Cardiac muscle cell (in vitro differentiated cells and primary cell): Measurements from ENCODE around the gene FLNA. TPM values are rescaled to one million over a fixed set of nuclear protein-coding genes. Genes with fewer than 3 reads are reported as not detected.

Experiments used
- DNase-seq, 2 donors: peaks; one replicate each; pipeline versions ENCODE4 v3.0.0 to v3.0.0-alpha.2; 2010 to 2017; ENCODE audit warnings: low read depth in 1 of 2, low spot score in 1 of 2
- H3K27ac ChIP-seq: fragments of 200-600 bp; sonication (generic); 2 replicates; pipeline ENCODE4 v1.5.1; 2016
- H3K27me3 ChIP-seq: fragments of 200-600 bp; sonication (generic); 2 replicates; pipeline ENCODE4 v1.6.0; 2016; ENCODE audit warnings: control low read depth
- H3K36me3 ChIP-seq: fragments of 200-600 bp; sonication (generic); 2 replicates; pipeline ENCODE4 v1.5.1; 2016; ENCODE audit warnings: control low read depth
- H3K4me1 ChIP-seq: fragments of 200-600 bp; sonication (generic); 2 replicates; pipeline ENCODE4 v1.8.1; 2017; ENCODE audit warnings: low read depth, mild to moderate bottlenecking, mixed run types
- H3K4me3 ChIP-seq: fragments of 200-600 bp; sonication (generic); 2 replicates; pipeline ENCODE4 v1.5.1; 2016; ENCODE audit warnings: mild to moderate bottlenecking
- H3K9me3 ChIP-seq: fragments of 200-600 bp; sonication (generic); 2 replicates; pipeline ENCODE4 v1.5.1; 2017; ENCODE audit warnings: low read depth, mild to moderate bottlenecking, control low read depth
- polyA plus RNA-seq: library from polyadenylated mRNA; unstranded; fragments of >200 nt; fragmentation: Nextera tagmentation; extraction: Ambion mirVana; gene quantifications from 2 replicates; pipeline ENCODE4 v1.2.1, GENCODE V29; 2016
- total RNA-seq: library from RNA; depleted of rRNA; stranded (reverse); fragments of >200 nt; gene quantifications from 2 replicates; pipeline ENCODE4 v1.2.3, GENCODE V29; 2016
- TF ChIP-seq, protein P1 (sequence below): IDR thresholded peaks from 2 replicates; pipeline ENCODE4 v1.5.1; 2012; ENCODE audit warnings: low read depth, mild to moderate bottlenecking, low read length

The FLNA gene
- total and polyA plus RNA-seq, 2 experiments from 2014 or later = 341 to 447 TPM

DNA sequence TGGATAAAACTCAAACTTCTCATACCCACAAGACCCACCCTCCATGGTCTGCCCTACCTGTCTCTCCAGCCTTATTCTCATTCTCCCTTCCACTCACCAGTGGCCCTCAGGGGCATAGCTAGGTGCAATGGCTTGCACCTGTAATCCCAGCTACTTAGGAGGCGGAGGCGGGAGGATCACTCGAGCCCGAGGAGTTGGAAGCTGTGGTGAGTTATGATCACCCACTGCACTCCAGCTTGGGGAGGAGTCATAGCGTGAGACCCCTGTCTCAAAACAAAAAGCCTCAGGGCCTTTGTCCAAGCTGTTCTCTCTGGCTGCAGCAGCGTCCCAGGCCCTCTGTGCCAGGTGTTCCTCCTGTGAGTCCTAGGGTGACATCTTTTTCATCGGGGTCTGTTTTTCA lies 62.3 kb downstream of the FLNA start:
- H3K27ac ChIP-seq = no peak overlapping the region
- no peak for DNase-seq
- no peaks in the 10 kb centered on the region for H3K27me3 ChIP-seq
- no peaks in the 10 kb centered on the region for H3K36me3 ChIP-seq
- H3K4me3 ChIP-seq = no peak overlapping the region
- no peaks in the 10 kb centered on the region for H3K4me1 ChIP-seq
- no peaks in the 10 kb centered on the region for H3K9me3 ChIP-seq
- TF ChIP-seq, protein P1, sequence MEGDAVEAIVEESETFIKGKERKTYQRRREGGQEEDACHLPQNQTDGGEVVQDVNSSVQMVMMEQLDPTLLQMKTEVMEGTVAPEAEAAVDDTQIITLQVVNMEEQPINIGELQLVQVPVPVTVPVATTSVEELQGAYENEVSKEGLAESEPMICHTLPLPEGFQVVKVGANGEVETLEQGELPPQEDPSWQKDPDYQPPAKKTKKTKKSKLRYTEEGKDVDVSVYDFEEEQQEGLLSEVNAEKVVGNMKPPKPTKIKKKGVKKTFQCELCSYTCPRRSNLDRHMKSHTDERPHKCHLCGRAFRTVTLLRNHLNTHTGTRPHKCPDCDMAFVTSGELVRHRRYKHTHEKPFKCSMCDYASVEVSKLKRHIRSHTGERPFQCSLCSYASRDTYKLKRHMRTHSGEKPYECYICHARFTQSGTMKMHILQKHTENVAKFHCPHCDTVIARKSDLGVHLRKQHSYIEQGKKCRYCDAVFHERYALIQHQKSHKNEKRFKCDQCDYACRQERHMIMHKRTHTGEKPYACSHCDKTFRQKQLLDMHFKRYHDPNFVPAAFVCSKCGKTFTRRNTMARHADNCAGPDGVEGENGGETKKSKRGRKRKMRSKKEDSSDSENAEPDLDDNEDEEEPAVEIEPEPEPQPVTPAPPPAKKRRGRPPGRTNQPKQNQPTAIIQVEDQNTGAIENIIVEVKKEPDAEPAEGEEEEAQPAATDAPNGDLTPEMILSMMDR = no peak

DNA sequence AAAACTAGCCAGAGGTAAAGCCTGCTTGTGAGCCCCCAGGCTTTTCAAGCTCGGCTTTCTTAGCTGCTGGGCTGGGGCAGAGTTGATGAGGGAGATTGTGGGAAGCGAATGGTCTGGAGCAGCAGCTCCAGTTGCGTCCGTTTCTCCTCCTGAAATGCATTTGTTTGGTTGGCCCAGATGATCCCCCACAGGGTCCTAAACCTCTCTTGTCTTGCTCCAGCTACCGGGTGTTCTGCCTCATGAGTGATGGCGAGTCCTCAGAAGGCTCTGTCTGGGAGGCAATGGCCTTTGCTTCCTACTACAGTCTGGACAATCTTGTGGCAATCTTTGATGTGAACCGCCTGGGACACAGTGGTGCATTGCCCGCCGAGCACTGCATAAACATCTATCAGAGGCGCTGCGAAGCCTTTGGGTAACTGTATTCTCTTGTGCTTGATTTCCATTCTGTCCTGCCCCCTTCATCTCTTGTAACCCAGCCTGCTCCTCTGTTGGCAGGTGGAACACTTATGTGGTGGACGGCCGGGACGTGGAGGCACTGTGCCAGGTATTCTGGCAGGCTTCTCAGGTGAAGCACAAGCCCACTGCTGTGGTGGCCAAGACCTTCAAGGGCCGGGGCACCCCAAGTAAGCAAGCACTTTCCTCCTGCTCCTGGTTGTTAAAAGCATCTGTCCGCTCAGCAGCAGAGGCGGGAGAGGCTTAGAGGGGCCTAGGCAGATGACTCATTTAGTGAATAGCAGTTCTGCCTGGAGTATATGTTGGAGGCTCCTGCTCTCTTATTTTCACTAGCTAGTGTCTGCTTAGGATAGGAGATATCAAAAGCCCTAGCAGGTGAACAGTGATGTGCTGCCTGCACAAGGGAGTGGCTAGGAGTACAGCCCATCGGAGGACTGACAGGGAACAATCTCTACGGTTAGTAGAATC lies 63.6 kb downstream of the FLNA start:
- H3K9me3 ChIP-seq = no peaks in the 10 kb centered on the region
- no peak overlapping the region for H3K27ac ChIP-seq
- TF ChIP-seq, protein P1 = no peak
- H3K4me3 ChIP-seq = no peak overlapping the region
- no peak for DNase-seq
- no peaks in the 10 kb centered on the region for H3K27me3 ChIP-seq
- H3K4me1 ChIP-seq = no peaks in the 10 kb centered on the region
- H3K36me3 ChIP-seq = no peaks in the 10 kb centered on the region

DNA sequence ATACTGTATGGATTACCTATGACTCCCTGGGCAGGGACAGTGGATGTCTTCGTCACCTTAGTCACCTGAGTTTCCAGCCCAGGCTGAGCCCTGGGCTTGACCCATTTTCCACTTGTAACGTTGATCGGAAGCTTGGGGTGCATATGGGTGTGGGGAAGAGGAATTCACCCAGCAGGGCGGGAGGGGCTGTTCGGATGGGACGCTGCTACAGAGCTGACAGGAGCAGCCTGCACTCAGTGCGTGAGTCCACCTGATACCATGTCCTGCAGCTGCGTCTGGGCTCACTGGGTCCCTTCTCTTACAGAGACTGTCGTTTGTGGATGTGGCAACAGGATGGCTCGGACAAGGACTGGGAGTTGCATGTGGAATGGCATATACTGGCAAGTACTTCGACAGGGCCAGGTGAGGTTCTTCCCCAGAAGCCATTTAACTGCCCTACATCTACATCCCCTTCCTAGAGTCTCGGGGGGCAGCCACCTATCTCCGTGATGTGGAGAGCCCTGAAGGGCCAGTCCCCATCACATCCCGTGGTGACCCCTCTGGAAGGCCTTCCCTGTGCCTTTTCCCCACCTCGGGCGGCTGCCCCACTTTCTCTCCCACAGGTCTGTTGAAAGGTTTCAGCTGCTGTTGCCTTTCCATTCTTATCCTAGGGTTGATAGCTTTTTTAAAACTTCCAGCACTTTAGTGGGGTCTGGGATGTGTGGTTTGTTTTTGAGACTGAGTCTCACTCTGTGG lies 65.2 kb downstream of the FLNA start:
- DNase-seq = no peak
- no peaks in the 10 kb centered on the region for H3K27me3 ChIP-seq
- TF ChIP-seq, protein P1 = no peak
- H3K27ac ChIP-seq = no peak overlapping the region
- no peaks in the 10 kb centered on the region for H3K36me3 ChIP-seq
- H3K9me3 ChIP-seq = no peaks in the 10 kb centered on the region
- H3K4me1 ChIP-seq = no peaks in the 10 kb centered on the region
- no peak overlapping the region for H3K4me3 ChIP-seq

DNA sequence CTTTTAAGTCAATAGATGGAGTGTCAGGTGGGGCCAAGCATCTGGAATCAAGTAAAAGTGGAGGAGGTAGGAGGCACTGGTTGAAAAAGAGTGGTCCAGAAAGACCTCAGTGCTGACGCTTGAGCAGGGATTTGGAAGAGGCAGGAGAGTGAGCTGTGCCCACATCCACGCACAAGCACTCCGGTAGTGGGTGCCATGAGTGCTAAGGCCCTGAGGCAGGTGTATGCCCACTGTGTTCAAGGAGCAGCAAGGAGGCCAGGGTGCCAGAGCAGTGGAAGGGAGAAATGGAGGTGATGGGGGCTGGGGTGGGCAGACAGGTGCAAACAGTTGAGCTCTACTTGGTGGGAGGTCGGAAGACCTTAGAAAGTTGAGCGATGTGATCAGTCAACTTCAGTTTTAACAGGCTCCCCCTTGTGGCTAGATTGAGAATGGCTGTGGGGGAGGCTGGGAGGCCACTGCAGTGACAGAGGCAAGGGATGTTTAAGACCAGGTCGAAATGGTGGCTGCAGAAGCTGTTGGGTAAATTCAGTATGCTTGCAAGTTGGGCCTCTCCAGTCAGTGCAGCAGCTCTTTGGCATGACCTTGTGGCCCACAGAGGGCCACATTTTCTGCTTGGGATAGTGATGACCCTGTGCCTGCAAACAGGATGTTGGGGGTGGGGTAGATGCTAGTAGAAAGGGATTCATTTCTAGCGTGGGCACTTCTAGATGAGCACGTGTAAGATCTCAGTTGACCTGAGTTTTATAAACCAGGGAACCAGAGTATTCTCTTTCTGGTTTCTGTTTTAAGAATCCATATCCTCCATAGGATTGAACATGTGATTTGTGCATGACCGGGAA lies 66.1 kb downstream of the FLNA start:
- TF ChIP-seq, protein P1 = peak; percentile 68
- Histone ChIP-seq H3K9me3 (no peaks in the 10 kb centered on the region), H3K36me3 (no peaks in the 10 kb centered on the region), H3K4me3 (no peak overlapping the region), H3K27ac (no peak overlapping the region), H3K4me1 (no peaks in the 10 kb centered on the region), H3K27me3 (no peaks in the 10 kb centered on the region)
- peak; percentile 49 to 55 for DNase-seq

DNA sequence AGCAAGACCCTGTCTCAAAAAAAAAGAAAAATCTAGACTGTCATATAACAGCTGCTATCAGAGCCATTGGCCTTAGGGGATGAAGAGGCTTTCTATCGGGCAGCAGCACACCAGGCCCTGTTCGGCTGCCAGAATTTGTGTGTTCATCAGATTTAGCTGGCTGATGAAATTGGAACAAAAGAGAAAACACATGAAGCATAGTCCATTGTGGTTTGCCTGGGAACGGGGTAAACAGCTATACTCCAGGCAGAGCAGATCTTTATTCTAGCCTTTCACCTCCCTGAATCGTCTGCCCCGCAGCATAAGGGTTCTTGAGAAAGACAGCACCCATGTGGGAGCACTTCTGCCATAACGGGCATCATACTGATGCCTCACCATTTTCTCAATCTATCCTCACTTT lies 67.2 kb downstream of the FLNA start:
- H3K9me3 ChIP-seq = no peaks in the 10 kb centered on the region
- no peak overlapping the region for H3K4me3 ChIP-seq
- no peaks in the 10 kb centered on the region for H3K36me3 ChIP-seq
- peak in 1 of 2 donors; percentile 19 for DNase-seq
- TF ChIP-seq, protein P1 = no peak
- no peaks in the 10 kb centered on the region for H3K4me1 ChIP-seq
- H3K27me3 ChIP-seq = no peaks in the 10 kb centered on the region
- H3K27ac ChIP-seq = no peak overlapping the region
